ENCODE results near the gene PLEKHM3. TPM values are rescaled to one million over a fixed set of nuclear protein-coding genes. Genes with fewer than 3 reads are reported as not detected.

Gene PLEKHM3
- total and polyA plus RNA-seq, 2 of the 13 experiments (the other 11 are each of a cell fraction or from before 2014, with no cell fraction given), result 4.5 to 4.7 TPM

GRCh38 chr2:207938415-207938814 is 86.9 kb downstream of the PLEKHM3 start:
- no peak for FAIRE-seq
- Histone ChIP-seq H3K4me3 (replicated peaks in 1 of 3; ENCODE audit: insufficient read depth in 1 of 3, low read depth in 2 of 3, low read length in 3 of 3) (no peak overlapping the region), H3K27ac (ENCODE audit: extremely low read length, insufficient read depth, low read length) (no peak overlapping the region), H3K36me3 (replicated peaks in 1 of 2; ENCODE audit: control insufficient read depth in 1 of 2, insufficient read depth in 2 of 2, low read length in 2 of 2) (no peaks in the 10 kb centered on the region), H3K4me1 (ENCODE audit: insufficient read depth, low read length) (peaks cover 64% of the 10 kb centered on the region), H3K9ac (ENCODE audit: insufficient read depth, low read depth, low read length) (no peak overlapping the region), H3K79me2 (ENCODE audit: insufficient read depth, low read length) (no peaks in the 10 kb centered on the region), H4K20me1 (ENCODE audit: insufficient read depth, low read length) (no peaks in the 10 kb centered on the region), H2AFZ (ENCODE audit: low read length) (no peak overlapping the region), H3K4me2 (ENCODE audit: low read depth, low read length) (no peak overlapping the region), H3K27me3 (ENCODE audit: control insufficient read depth in 1 of 2, insufficient read depth in 2 of 2, low read length in 2 of 2) (no peaks in the 10 kb centered on the region), H3K9me3 (ENCODE audit: low read length) (no peaks in the 10 kb centered on the region)
- in situ Hi-C loops (cut with HindIII; ENCODE audit: extremely low pct_ligation_motif_present, low pct_unique_long_range_greater_than_20kb), result no loop called here
- no peak for DNase-seq (ENCODE audit: low spot score)
- ATAC-seq, result no peak
- intact Hi-C loops (cut with micrococcal nuclease; ENCODE audit: unreplicated experiment), result loop anchor here (5.0 kb wide), 1 partner anchor 41 kb away; no protein-coding TSS in a partner anchor
- WGBS (ENCODE audit: low lambda C conversion rate), result 95% methylated on average over 4 of the region's 4 CpGs
- BruUV-seq (replicated peaks), result no TSS peak
- POLR2A ChIA-PET, result interaction anchor here (0.8 to 1.8 kb wide), 5 partner anchors 87 to 189 kb away, joined by 3 to 8 read pairs (median 3); partner anchors contain the start of genes FZD5 and PLEKHM3
- CTCF ChIA-PET (ENCODE audit: low intra/inter-chr PET ratio, low total read pairs), result no interaction called here
- TF ChIP-seq ZNF382 (CRISPR knock-in tag; IDR thresholded peaks at IDR 0.05; ENCODE audit: borderline replicate concordance), result no peak
- TF ChIP-seq LCORL (IDR thresholded peaks at IDR 0.05), result no peak
- TF ChIP-seq LCORL (CRISPR knock-in tag; IDR thresholded peaks at IDR 0.05), result no peak
- TF ChIP-seq NFYC (CRISPR knock-in tag; IDR thresholded peaks at IDR 0.05), result no peak
- no peak for TF ChIP-seq BATF2 (CRISPR knock-in tag; IDR thresholded peaks at IDR 0.05)
- no peak for TF ChIP-seq PAXIP1 (CRISPR knock-in tag; conservative IDR thresholded peaks at IDR 0.05)
- TF ChIP-seq DPF2 (CRISPR knock-in tag; IDR thresholded peaks at IDR 0.05; ENCODE audit: borderline replicate concordance, low read depth), result no peak
- TF ChIP-seq NKX3-1 (CRISPR knock-in tag; IDR thresholded peaks at IDR 0.05), result no peak
- TF ChIP-seq MBD4 (IDR thresholded peaks at IDR 0.05; ENCODE audit: borderline replicate concordance, low read length), result no peak
- TF ChIP-seq UBTF (CRISPR knock-in tag; IDR thresholded peaks at IDR 0.05), result no peak
- TF ChIP-seq ZNF879 (CRISPR knock-in tag; IDR thresholded peaks at IDR 0.05), result no peak
- TF ChIP-seq ZFP62 (CRISPR knock-in tag; IDR thresholded peaks at IDR 0.05), result no peak
- TF ChIP-seq ERF (CRISPR knock-in tag; IDR thresholded peaks at IDR 0.05), result no peak
- TF ChIP-seq ZSCAN25 (CRISPR knock-in tag; IDR thresholded peaks at IDR 0.05), result no peak
- no peak for TF ChIP-seq LRRFIP1 (CRISPR knock-in tag; conservative IDR thresholded peaks at IDR 0.05)
- no peak for TF ChIP-seq SOX5 (CRISPR knock-in tag; IDR thresholded peaks at IDR 0.05; ENCODE audit: borderline replicate concordance)
- TF ChIP-seq SIX4 (CRISPR knock-in tag; IDR thresholded peaks at IDR 0.05), result no peak
- no peak for TF ChIP-seq NR3C1 (CRISPR knock-in tag; IDR thresholded peaks at IDR 0.05)
- no peak for TF ChIP-seq ZNF589 (CRISPR knock-in tag; conservative IDR thresholded peaks at IDR 0.05)

Data from HepG2 (cell line).